HEK293 (cell line): Measurements from ENCODE around the gene CHST8.

Experiments used
- ZNF157 ChIP-seq: fragments of 450-650 bp; formaldehyde crosslinking; IDR thresholded peaks from 2 replicates; pipeline ENCODE4 v1.5.1; 2016; ENCODE audit warnings: missing biosample characterization, missing genetic modification characterization
- ZNF26 ChIP-seq: fragments of 450-650 bp; formaldehyde crosslinking; IDR thresholded peaks from 2 replicates; pipeline ENCODE4 v1.5.1; 2016; ENCODE audit warnings: missing biosample characterization, missing genetic modification characterization
- ZNF274 ChIP-seq, 2 experiments: fragments of 200-500 bp in 1 of 2; fragments of 450-650 bp in 1 of 2; sonication (Bioruptor generic) in 1 of 2; formaldehyde crosslinking in 1 of 2; IDR thresholded peaks; 2 replicates each; pipeline versions ENCODE4 v1.5.1 to v1.6.1; 2014 to 2016; ENCODE audit warnings: borderline replicate concordance in 1 of 2, inconsistent platforms in 1 of 2, low read length in 1 of 2, missing biosample characterization in 1 of 2, missing genetic modification characterization in 1 of 2
- ZNF292 ChIP-seq: fragments of 450-650 bp; formaldehyde crosslinking; IDR thresholded peaks from 2 replicates; pipeline ENCODE4 v1.5.1; 2016; ENCODE audit warnings: low read depth, missing biosample characterization, missing genetic modification characterization, borderline replicate concordance
- TF ChIP-seq, protein P1 (sequence below): fragments of 450-650 bp; formaldehyde crosslinking; IDR thresholded peaks from 2 replicates; pipeline ENCODE4 v1.5.1; 2016; ENCODE audit warnings: missing biosample characterization, missing genetic modification characterization
- TF ChIP-seq, protein P2 (sequence below): fragments of 450-650 bp; formaldehyde crosslinking; IDR thresholded peaks from 2 replicates; pipeline ENCODE4 v1.5.1; 2016; ENCODE audit warnings: missing biosample characterization, missing genetic modification characterization

- TF ChIP-seq ZNF157 (tag by site-specific recombination) (no peak), ZNF274 (IDR thresholded peaks at IDR 0.05; ENCODE audit: low read length) (no peak), ZNF274 (tag by site-specific recombination; IDR thresholded peaks at IDR 0.05; ENCODE audit: borderline replicate concordance) (no peak), ZNF26 (no peak), ZNF292 (tag by site-specific recombination) (no peak)
- TF ChIP-seq, protein P1, sequence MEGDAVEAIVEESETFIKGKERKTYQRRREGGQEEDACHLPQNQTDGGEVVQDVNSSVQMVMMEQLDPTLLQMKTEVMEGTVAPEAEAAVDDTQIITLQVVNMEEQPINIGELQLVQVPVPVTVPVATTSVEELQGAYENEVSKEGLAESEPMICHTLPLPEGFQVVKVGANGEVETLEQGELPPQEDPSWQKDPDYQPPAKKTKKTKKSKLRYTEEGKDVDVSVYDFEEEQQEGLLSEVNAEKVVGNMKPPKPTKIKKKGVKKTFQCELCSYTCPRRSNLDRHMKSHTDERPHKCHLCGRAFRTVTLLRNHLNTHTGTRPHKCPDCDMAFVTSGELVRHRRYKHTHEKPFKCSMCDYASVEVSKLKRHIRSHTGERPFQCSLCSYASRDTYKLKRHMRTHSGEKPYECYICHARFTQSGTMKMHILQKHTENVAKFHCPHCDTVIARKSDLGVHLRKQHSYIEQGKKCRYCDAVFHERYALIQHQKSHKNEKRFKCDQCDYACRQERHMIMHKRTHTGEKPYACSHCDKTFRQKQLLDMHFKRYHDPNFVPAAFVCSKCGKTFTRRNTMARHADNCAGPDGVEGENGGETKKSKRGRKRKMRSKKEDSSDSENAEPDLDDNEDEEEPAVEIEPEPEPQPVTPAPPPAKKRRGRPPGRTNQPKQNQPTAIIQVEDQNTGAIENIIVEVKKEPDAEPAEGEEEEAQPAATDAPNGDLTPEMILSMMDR (tag by site-specific recombination): no peak
- TF ChIP-seq, protein P2, sequence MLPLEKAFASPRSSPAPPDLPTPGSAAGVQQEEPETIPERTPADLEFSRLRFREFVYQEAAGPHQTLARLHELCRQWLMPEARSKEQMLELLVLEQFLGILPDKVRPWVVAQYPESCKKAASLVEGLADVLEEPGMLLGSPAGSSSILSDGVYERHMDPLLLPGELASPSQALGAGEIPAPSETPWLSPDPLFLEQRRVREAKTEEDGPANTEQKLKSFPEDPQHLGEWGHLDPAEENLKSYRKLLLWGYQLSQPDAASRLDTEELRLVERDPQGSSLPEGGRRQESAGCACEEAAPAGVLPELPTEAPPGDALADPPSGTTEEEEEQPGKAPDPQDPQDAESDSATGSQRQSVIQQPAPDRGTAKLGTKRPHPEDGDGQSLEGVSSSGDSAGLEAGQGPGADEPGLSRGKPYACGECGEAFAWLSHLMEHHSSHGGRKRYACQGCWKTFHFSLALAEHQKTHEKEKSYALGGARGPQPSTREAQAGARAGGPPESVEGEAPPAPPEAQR (tag by site-specific recombination): no peak
Observed at GRCh38 chr19:33654840-33655508, 33.2 kb downstream of the CHST8 start.
